GM19467 (cell line): Measurements from ENCODE around the gene FDX1.

Experiments used
- ATAC-seq: cut with Tn5 transposase; IDR thresholded peaks from one replicate; pipeline ENCODE4 v1.9.1; 2021; ENCODE audit warnings: mild to moderate bottlenecking, moderate library complexity; ENCODE audit not compliant: unreplicated experiment

Gene FDX1

DNA sequence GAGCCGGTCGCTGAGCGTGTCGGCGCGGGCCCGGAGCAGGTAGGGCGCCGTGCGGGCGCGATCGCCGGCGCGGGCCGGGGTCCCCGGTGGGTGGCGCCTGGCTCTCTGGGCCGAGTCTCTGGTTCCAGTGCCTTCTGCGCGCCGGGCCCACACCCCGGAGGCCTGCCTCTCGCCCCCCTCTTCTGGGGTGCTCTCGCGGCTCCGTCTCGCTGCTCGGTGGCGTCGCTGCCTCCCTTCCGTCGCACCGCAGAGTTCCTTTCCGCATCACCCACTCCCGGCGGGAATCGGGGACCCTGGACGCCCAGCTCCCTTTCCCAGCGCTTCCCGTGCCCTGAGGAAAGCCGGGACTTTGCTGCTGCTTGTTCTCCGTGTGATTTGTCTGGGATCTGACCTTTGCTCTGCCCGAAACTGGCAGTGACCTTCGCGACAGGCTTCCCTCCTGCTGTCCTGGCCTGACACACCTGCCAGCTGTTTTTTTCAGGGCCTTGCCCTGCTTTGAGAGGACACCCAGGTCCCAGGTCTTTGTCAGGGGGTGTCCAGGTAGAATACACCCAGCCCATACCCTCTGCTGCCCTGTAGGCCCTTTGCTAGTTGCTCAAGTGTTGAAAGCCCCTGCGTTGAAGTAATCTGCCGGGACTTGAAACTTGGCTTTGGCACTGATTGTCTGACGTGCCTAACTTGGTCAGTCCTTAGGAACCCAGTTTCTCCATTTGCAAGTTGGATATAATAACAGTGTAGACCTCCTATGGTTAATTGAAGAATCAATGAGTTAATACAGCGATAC lies 711 bp downstream of the FDX1 start:
- peak; percentile 41 for ATAC-seq

DNA sequence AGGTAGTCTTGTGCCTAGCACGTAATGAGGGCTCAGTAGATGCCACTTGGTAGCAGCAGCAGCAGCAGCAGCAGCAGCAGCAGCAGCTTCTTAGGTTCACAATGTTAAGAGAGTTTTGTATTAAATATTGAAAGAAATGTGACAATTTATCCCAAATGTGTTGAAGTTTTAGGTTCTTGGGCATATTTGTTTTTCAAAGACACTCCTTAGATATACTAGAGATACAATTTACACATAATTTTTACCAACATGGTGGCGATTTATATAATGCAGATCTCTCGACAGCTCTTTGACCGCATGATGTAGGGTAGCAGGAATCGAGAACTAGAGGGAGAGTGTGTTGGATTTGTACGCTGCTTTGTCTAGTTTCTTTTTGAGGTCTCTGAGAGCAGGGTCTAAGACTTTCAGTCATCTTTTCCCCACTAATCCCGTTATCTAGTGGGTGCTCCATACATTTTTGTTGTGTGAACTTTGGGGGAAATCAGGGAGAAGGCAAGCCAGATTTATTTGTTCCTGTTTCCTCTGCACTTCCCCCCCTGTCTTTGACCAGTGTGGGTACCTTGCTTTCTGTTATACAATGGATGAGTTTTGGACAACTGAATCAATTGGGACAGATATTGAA lies 1.4 kb downstream of the FDX1 start:
- ATAC-seq = no peak

DNA sequence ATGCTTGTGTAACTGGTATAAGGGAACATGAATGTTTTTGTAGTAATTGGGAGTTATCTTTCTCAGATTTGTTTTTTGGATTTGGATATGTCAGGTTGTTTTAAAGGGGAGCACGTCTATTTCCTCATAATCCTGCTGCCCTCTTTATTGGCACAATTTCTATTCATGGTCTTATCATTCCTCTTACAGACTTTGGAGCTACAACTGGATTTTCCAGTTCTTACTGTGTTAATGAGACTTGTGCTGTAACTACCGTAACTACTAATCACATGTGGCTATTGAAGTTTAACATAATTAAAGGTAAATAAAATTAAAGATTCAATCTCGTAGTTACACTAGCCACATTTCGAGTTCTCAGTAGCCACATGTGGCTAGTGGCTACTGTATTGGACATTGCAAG lies 1.9 kb downstream of the FDX1 start:
- no peak for ATAC-seq

DNA sequence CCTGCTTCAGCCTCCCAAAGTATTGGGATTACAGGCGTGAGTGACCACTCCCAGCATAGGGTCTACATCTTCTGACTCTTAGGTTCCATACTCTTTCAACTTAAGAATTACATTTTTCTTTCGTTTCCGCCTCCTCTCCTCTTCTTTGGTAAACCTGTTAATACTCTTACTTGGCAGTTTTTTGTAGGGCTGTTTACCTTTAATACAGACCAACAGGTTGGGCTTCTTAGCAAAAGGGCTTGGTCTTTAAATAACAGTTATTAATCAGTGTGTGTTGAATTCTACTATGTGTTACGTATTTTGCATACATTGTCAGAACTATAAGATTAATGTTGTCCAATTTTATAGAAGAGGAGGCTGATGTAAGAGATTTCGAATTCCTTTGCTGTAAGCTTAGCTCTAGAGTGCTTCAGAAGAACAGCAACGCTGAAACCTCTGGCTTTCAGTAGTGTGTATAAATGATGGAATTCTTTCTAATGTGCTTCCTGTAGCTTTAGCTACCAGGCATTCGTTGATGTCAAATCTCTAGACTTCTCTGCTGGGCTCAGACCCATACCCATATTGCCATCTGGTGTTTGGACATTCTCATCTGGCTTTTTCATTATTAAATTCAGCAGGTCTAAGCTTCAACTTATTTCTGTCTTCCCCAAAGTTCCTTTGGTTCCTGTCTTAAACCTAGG lies 3.1 kb downstream of the FDX1 start:
- no peak for ATAC-seq

DNA sequence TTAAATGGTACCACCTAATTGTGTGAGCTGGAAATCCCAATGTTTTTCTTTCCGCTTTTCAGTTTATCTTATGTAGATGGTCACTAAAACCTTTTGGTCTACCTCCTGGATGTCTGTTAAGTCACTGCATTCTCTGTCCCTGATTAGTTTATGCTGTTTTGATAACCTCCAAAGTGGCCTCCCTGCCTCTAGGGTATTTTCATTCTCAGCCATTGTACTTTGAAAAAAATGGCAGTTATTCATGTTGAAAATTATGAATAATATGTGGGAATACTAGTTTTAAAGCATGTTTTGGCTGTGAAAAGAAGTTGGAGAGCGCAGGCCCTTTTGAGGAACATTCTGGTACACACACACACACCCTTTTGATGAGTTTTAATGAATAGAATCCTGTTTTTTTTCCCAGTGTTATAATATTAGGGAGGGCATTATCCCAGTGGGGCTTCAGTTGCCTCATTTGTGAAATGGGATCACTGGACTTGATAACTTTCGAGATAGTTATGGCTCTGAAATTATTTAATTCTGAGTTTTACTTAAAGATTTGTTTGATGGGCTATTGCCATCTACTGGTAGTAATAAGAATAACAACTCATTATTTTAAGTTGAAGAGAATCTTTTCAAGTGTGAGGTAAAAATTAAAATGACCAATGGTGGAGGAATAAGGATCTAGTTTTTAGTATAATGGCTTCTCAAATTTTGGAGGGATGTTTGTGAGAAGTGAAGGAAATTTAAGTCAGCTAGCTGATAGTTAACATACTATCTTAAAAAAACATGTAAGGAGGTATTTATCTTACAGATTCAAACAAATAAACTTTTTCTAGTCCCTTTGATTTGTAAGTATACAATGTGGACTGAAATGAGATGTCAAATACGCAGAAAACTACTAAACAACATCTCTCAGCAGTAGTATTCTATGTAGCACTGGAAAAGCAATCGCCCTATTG lies 3.9 kb downstream of the FDX1 start:
- ATAC-seq = no peak

DNA sequence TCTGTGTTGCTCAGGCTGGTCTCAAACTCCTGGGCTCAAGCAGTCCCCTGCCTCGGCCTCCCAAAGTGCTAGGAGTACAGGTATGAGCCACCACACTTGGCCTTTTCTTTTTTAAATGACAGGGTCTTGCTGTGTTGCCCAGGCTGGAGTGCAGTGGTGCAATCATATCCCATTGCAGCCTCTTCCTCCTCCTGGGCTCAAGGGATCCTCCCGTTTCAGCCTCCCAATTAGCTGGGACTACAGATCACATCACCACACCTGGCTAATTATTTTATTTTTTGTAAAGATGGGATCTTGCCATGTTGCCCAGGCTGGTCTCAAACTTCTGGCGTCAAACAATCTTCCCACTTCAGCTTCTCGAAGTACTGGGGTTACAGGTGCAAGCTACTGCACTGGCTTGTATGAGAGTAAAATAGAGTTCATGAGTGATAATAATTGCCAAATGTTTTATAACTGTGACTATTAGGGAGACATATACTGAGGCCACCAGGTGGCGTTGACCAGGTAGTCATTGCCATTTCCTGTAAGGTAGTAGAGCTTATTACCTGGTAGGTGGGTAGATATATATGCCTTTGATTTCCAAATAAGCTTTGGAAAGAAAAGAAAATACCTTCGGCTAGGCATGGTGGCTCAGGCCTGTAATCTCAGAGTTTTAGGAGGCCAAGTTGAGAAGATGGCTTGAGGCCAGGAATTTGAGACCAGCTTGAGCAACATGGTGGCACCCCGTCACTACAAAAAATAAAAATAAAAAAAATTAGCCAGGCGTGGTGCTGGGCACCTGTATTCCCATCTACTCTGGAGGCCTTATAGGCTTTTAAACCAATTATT lies 5.4 kb downstream of the FDX1 start:
- no peak for ATAC-seq

DNA sequence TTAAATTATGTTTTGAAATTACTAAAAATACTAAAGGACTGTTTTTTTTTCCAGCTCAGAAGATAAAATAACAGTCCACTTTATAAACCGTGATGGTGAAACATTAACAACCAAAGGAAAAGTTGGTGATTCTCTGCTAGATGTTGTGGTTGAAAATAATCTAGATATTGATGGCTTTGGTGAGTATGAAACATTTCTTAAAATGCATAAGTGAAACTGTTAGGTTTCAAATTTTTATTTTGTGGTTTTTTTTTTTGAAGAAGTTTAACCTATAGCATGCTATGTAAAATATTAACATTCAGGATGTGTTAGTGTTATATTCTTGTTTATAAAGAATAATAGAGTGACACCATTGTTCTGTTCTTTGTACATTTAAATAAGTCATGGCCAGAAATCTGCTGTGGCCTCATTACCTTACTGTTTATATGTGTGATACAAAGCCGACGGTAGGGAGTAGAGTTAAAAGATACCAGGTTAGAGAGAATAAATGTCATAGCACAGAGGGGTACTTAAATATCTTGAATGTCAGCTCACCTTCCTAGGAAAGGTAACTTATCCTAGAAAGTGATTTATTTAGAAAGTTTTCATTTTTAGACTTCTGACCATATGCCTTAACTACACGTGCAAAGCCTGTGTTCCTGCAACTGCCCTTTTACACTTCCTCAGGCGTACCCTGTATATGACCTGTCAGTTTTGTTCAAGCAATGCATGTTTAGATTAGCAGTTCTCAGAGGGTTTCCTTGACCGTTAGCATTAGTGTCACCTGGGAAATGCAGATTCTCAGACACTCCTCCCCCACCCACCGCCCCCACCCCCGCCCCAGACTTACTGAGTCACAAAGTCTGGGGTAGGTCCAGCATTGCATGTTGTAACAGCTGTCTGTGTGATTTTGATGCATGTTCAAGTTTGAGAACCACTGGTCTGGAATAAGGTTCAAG lies 6.3 kb downstream of the FDX1 start:
- no peak for ATAC-seq

DNA sequence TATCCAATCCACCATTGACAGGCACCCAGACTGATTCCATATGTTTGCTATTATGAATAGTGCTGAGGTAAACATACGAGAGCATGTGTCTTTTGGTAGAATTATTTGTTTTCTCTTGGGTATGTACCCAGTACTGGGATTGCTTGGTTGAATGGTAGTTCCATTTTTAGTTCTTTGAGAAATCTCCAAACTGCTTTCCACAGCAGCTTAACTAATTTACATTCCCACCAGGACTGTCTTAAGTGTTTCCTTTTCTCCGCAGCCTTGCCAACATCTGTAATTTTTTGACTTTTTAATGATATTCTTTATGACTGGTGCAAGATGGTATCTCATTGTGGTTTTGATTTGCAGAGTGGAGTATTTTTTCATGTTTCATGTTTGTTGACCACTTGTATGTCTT lies 8.3 kb downstream of the FDX1 start:
- ATAC-seq = no peak

DNA sequence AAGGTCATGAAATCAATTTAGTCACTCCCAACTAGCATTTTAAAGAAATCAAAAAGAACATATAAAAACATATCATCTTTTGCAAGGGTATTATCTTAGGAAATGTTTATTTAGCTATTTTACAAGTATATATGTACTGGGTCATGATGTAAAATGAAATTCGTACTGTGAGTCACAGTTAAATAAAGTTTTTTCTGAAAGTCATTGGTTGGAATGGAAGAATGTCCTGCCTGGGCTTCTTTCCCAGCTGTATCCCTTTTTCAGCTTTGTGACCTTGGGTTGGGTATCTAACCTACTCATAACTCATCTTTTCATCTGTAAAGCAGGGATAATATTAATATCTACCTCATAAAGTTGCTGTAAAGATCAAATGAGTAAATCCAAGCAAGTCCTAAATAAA lies 15.7 kb downstream of the FDX1 start:
- ATAC-seq = no peak

DNA sequence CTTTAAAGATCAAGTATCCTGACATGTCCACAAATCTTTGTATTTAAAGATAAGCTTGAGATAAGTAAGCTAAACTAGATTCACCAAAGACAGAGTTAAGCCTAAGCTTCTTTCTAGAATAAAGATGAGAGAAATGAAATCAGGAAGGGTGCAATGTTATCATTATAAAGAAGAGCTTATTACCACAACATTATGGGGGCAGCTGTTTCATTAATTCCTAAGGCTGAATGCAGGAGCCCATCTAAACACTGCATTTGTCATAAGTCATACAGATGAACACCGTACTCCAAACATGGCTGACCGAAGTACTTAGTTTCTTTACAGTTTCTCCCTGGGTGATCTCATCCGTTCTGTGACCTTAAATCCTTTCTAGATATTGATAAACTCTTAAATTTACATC lies 16.3 kb downstream of the FDX1 start:
- ATAC-seq = no peak

DNA sequence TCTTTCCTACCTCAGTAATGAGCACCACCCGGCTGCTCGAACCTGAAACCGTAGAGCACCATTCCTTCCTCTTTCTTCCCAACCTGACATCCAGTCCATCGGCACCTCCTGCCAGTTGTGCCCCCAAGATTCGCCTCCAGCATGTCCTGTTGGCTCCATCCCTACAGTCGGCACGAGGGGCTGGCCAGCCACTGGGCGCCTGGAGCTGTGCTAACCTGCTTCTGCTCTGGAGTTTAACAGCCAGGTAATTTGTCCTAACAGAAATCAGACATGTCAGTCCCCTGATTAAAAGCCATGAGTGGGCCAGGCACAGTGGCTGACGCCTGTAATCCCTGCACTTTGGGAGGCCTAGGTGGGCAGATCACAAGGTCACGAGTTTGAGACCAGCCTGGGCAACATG lies 16.8 kb downstream of the FDX1 start:
- ATAC-seq = no peak

DNA sequence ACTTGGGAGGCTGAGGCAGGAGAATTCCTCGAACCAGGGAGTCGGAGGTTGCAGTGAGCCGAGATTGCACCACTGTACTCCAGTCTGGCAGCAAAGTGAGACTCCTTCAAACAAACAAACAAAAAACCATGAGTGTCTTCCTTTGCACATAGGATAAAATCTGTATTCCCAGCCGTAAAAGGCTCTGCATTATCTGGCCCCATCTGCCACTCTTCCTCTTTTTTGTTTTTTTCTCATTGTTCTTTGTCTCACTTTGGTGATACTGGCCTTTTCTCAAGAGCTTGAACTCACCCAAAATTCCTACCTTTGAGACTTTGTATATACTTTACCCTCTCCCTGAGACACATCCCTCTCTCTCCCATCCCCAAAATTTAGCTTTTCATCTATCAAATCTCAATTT lies 17.6 kb downstream of the FDX1 start:
- ATAC-seq = no peak

DNA sequence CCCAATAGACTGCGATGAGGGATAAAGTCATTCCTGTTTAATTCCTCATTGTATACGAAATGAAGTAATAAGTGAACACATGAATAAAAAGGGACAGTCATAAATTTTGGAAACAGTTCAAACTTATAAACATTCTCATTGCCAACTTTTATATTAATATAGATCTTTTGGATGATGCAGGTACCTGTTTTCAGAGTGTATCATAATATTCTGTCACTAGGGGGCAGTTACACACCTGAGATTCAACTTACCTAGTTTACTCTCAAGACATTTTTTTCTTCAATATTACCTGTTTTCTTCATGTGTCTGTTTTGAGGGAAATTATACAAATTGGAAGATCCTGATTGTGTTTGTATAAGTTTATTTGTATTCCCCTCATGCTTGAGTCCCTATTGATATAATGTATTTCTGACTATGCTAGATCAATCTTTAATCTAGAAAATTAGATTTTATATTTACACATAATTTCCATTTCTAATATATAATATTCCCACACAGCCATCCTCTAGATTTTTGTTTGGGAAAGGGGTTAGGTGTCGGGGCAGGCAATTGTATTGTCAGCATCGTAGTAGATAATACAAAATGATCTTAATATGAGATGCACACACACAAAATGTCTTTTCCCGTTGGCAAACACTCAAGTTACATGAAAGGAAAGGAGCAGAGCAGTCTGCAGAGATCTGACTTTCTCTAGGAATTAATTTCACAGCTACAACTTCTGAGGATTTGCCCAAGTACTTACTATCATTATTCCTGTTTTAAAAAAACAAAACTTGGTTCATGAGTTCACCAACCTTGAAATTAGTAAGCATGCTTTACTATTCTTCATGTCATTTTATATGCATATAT lies 18.4 kb downstream of the FDX1 start:
- no peak for ATAC-seq

DNA sequence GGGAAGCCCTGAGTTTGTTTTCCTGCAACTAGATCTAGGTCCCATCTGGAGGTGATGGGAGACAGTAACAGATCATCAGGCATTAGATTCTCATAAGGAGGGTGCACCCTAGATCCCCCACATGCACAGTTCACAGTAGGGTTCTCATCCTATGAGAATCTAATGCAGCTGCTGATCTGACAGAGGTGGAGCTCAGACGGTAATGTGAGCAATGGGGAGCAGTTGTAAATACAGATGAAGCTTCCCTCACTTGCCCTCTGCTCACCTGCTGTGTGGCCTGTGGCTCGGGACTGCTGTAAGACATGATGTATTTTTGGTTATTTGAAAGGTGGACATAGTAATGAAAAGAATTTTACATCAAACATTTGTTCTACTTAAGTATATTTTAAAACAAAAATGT lies 20.5 kb downstream of the FDX1 start:
- no peak for ATAC-seq

DNA sequence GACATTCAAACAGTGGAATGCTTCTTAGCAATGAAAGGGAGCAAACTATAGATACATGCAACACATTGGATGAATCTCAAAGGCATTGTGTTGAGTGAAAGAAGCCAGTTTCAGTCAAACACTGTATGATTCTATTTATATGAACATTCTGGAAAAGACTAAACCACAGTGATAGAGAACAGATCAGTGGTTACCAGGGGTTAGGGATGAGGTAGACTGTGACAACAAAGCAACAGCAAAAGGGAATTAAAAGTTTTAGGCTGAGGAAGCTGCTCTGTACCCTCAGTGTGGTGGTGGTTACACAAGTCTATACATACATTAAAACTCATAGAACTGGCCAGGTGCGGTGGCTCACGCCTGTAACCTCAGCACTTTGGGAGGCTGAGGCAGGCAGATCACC lies 23.0 kb downstream of the FDX1 start:
- no peak for ATAC-seq

DNA sequence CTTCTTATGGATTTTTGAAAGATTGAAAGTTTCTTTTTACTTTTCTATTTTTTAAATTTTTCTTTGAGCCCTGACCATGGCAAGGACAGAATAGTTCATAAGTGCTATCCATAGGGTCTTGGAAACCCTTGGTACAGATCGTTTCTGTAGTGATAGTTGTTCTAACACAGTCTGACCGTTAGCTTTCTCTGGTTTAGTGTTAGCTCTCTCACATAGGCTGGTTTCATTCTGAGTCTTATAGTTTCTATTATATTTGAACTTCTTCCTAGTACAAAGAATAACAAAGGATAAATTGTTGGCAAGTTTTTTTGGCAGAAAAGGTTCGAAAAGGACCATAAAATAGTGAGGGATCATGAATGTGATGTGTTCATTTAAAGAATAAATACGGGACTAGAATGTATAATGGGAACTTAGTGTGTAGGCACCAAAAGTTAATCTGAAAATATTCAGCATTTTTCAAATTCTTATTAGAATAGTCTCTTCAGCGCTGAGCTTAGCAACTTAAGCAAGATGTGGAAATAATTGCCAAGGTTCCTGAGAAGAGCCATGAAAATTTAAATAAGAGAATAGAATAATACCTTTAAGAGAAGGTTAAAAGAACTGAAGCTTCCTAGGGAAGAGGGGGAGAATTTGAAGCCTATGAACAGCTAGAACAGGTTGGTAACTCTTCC lies 24.1 kb downstream of the FDX1 start:
- peak; percentile 65 for ATAC-seq

DNA sequence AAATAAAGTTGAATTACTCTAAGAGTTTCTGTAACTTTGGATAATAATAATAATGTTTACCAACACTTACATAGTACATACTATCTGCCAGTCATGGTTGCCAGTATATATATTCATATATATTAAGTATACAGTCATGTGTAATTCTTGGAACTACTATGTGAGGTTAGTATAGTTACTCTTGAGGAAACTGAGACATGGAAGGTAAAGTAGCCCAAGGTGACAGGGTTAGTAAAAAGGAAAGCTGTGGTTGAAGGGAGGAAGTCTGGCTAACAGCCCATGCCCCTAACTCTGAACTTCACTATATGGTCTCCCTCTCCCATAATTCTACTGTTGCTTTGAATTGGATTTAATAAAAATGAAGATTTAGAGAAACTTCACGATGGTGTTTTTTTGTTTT lies 24.9 kb downstream of the FDX1 start:
- no peak for ATAC-seq

DNA sequence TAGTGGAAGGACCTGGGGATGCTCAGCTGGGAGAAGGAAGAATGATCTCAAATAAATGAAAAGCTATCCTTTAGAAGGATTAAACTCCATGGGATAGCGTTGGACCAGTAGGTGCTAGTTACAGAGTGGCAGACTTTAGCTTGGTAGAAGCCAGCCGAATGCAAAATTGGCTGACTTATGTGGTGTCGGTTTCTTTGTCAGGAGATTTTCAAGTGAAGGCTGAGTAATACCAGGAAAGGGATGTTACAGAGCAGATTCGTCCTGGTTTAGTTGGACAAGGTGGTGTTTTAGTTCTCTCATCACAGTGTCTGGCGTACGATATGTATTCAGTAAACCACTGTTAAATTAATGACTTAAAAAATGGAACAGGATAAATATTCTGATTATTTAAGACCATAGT lies 26.0 kb downstream of the FDX1 start:
- no peak for ATAC-seq
